T1000 (cell line): ENCODE data around the gene KIF3C.
"Not testable (repeated sequence)": the region's sequence is repeated elsewhere in the genome, so short reads cannot be mapped to it uniquely, and the experiment has no call there.

ENCODE experiments used
- DNase-seq: peaks from one replicate; lab custom pipeline; 2025; ENCODE audit warnings: mixed read lengths; lab: John Stamatoyannopoulos, UW

KIF3C gene

GRCh38 chr2:25960920-25961319 is 21.4 kb downstream of the KIF3C start:
- DNase-seq: no peak

- DNase-seq: no peak
These were observed 21.9 kb downstream of the KIF3C start for GRCh38 chr2:25960396-25960795.

GRCh38 chr2:25958611-25959010 is 23.7 kb downstream of the KIF3C start:
- not testable (repeated sequence) for DNase-seq

- DNase-seq: no peak
These were observed 24.6 kb downstream of the KIF3C start for GRCh38 chr2:25957743-25958142.

- DNase-seq: no peak
These were observed 26.3 kb downstream of the KIF3C start for GRCh38 chr2:25955869-25956535.

- no peak for DNase-seq
These were observed 27.3 kb downstream of the KIF3C start for GRCh38 chr2:25955036-25955435.

- DNase-seq: no peak
These were observed 28.0 kb downstream of the KIF3C start for GRCh38 chr2:25954199-25954752.

GRCh38 chr2:25951071-25951547 is 31.2 kb downstream of the KIF3C start:
- DNase-seq: peak; percentile 47

GRCh38 chr2:25948437-25948836 is 33.9 kb downstream of the KIF3C start:
- no peak for DNase-seq

- no peak for DNase-seq
These were observed 41.3 kb downstream of the KIF3C start for GRCh38 chr2:25941042-25941441.

GRCh38 chr2:25939257-25939668 is 43.0 kb downstream of the KIF3C start:
- no peak for DNase-seq

- no peak for DNase-seq
These were observed 44.0 kb downstream of the KIF3C start for GRCh38 chr2:25938345-25938744.

GRCh38 chr2:25936889-25937545 is 45.3 kb downstream of the KIF3C start:
- DNase-seq: no peak

GRCh38 chr2:25933622-25934021 is 48.7 kb downstream of the KIF3C start:
- DNase-seq: no peak

- DNase-seq: no peak
These were observed 52.4 kb downstream of the KIF3C start for GRCh38 chr2:25929789-25930473.

- no peak for DNase-seq
These were observed 53.6 kb downstream of the KIF3C start for GRCh38 chr2:25928668-25929067.

- no peak for DNase-seq
These were observed 55.1 kb downstream of the KIF3C start for GRCh38 chr2:25926984-25927756.

GRCh38 chr2:25922501-25922900 is 59.8 kb downstream of the KIF3C start:
- DNase-seq: no peak

- DNase-seq: no peak
These were observed 61.4 kb downstream of the KIF3C start for GRCh38 chr2:25920786-25921415.

GRCh38 chr2:25920336-25920735 is 62.0 kb downstream of the KIF3C start:
- peak; percentile 19 for DNase-seq

- DNase-seq: no peak
These were observed 64.5 kb downstream of the KIF3C start for GRCh38 chr2:25917832-25918231.
